Suprapubic skin (tissue), 4 donors: ENCODE data around the gene GFOD1. TPM values are rescaled to one million over a fixed set of nuclear protein-coding genes. Genes with fewer than 3 reads are reported as not detected.

Source experiments
- DNase-seq, 2 donors: peaks; one replicate each; pipeline ENCODE4 v3.0.0-alpha.2; 2019; ENCODE audit warnings: low spot score in 2 of 2
- H3K27ac ChIP-seq: fragments of 200-600 bp; sonication (generic); one replicate; pipeline ENCODE4 v1.5.1; 2019
- H3K27me3 ChIP-seq: fragments of 200-600 bp; sonication (generic); one replicate; pipeline ENCODE4 v1.5.1; 2019
- H3K36me3 ChIP-seq: fragments of 200-600 bp; sonication (generic); one replicate; pipeline ENCODE4 v1.5.1; 2019
- H3K4me1 ChIP-seq: fragments of 200-600 bp; sonication (generic); one replicate; pipeline ENCODE4 v1.5.1; 2019
- H3K4me3 ChIP-seq: fragments of 200-600 bp; sonication (generic); one replicate; pipeline ENCODE4 v1.5.1; 2019; ENCODE audit warnings: mild to moderate bottlenecking
- H3K9me3 ChIP-seq: fragments of 200-600 bp; sonication (generic); one replicate; pipeline ENCODE4 v1.5.1; 2019
- CTCF ChIP-seq, 2 donors: fragments of 200-600 bp in 1 of 2; fragments of 450-650 bp in 1 of 2; sonication (generic) in 1 of 2; IDR thresholded peaks; one replicate each; pipeline ENCODE4 v1.5.1; 2016 to 2019; ENCODE audit warnings: antibody characterized with exemption in 2 of 2, mild to moderate bottlenecking in 1 of 2, moderate library complexity in 1 of 2
- EP300 ChIP-seq: sonication (generic); formaldehyde crosslinking; IDR thresholded peaks from one replicate; pipeline ENCODE4 v1.6.1; 2017; ENCODE audit warnings: antibody characterized with exemption
- POLR2A ChIP-seq, 2 donors: fragments of 450-650 bp; IDR thresholded peaks; one replicate each; pipeline ENCODE4 v1.6.1; 2017; ENCODE audit warnings: antibody characterized with exemption in 2 of 2, mild to moderate bottlenecking in 2 of 2, moderate library complexity in 2 of 2
- POLR2AphosphoS5 ChIP-seq, 3 donors: sonication (generic); formaldehyde crosslinking; IDR thresholded peaks; one replicate each; pipeline ENCODE4 v1.6.1; 2017; ENCODE audit warnings: antibody characterized with exemption in 3 of 3
- WGBS: methylation state at CpG from one replicate; pipeline ENCODE4 v1.1.5; 2018; 5-methylcytosine and 5-hydroxymethylcytosine counted together
- total RNA-seq, 4 donors: library from RNA; depleted of rRNA; stranded (reverse); fragments of >200 nt; gene quantifications; one replicate each; pipeline ENCODE4 v1.1.0, GENCODE V29; 2016

Gene GFOD1
- total RNA-seq, 4 donors from 2014 or later, result 7.5 to 15.2 (median 13.7) TPM

- TF ChIP-seq EP300 (no peak), POLR2A (IDR thresholded peaks at IDR 0.05) (no peak), POLR2AphosphoS5 (IDR thresholded peaks at IDR 0.05) (no peak), CTCF (IDR thresholded peaks at IDR 0.05) (no peak)
- Histone ChIP-seq H3K9me3 (no peaks in the 10 kb centered on the region), H3K27ac (no peak overlapping the region), H3K27me3 (no peaks in the 10 kb centered on the region), H3K4me3 (no peak overlapping the region), H3K36me3 (no peaks in the 10 kb centered on the region), H3K4me1 (peaks cover 12% of the 10 kb centered on the region)
- DNase-seq, result no peak
- 83% methylated on average over 4 of the region's 4 CpGs for WGBS
Measured at GRCh38 chr6:13432526-13433184, 54.7 kb downstream of the GFOD1 start.

- 65% methylated on average over 5 of the region's 5 CpGs for WGBS
- H3K27ac ChIP-seq, result no peak overlapping the region
- H3K36me3 ChIP-seq, result no peaks in the 10 kb centered on the region
- no peaks in the 10 kb centered on the region for H3K27me3 ChIP-seq
- H3K4me3 ChIP-seq, result no peak overlapping the region
- H3K4me1 ChIP-seq, result peaks cover 12% of the 10 kb centered on the region
- H3K9me3 ChIP-seq, result no peaks in the 10 kb centered on the region
- TF ChIP-seq CTCF (IDR thresholded peaks at IDR 0.05) (no peak), POLR2A (IDR thresholded peaks at IDR 0.05) (no peak), POLR2AphosphoS5 (IDR thresholded peaks at IDR 0.05) (no peak), EP300 (no peak)
- DNase-seq, result no peak
Measured at GRCh38 chr6:13431861-13432465, 55.4 kb downstream of the GFOD1 start.

GRCh38 chr6:13431059-13431656 is 56.2 kb downstream of the GFOD1 start:
- Histone ChIP-seq H3K36me3 (no peaks in the 10 kb centered on the region), H3K9me3 (no peaks in the 10 kb centered on the region), H3K27me3 (no peaks in the 10 kb centered on the region), H3K4me1 (peaks cover 12% of the 10 kb centered on the region), H3K4me3 (no peak overlapping the region), H3K27ac (no peak overlapping the region)
- TF ChIP-seq POLR2A (IDR thresholded peaks at IDR 0.05) (no peak), EP300 (no peak), CTCF (IDR thresholded peaks at IDR 0.05) (no peak), POLR2AphosphoS5 (IDR thresholded peaks at IDR 0.05) (no peak)
- WGBS, result 83% methylated on average over 6 of the region's 6 CpGs
- no peak for DNase-seq

DNA sequence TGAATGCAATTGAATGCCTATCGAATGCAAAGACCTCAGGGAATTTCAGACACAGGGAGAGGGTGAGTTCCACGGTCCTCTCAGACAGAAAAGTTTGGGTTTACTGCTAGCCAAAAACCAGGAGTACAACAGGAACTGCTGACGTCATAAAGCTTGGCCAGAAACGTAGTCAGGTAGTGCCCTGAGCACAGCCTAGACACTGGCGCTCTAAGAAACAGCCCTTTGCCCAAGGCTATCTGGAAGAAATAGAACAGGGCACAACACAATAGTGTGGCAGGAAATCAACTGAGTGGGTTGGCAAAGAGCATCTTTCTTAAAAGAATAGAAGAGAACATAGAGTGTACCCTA is 58.0 kb downstream of the GFOD1 start:
- peak overlapping the region; percentile 21 for H3K27ac ChIP-seq

More for the DNA sequence above, 58.0 kb downstream of the GFOD1 start:
- no peak for DNase-seq
- Histone ChIP-seq H3K36me3 (no peaks in the 10 kb centered on the region), H3K4me1 (peaks cover 12% of the 10 kb centered on the region), H3K4me3 (no peak overlapping the region), H3K9me3 (no peaks in the 10 kb centered on the region), H3K27me3 (no peaks in the 10 kb centered on the region)
- TF ChIP-seq CTCF (IDR thresholded peaks at IDR 0.05) (no peak), EP300 (no peak), POLR2AphosphoS5 (IDR thresholded peaks at IDR 0.05) (no peak), POLR2A (IDR thresholded peaks at IDR 0.05) (no peak)
- 54% methylated on average over 5 of the region's 5 CpGs for WGBS
